ENCODE data around the gene VSIR.

DNA sequence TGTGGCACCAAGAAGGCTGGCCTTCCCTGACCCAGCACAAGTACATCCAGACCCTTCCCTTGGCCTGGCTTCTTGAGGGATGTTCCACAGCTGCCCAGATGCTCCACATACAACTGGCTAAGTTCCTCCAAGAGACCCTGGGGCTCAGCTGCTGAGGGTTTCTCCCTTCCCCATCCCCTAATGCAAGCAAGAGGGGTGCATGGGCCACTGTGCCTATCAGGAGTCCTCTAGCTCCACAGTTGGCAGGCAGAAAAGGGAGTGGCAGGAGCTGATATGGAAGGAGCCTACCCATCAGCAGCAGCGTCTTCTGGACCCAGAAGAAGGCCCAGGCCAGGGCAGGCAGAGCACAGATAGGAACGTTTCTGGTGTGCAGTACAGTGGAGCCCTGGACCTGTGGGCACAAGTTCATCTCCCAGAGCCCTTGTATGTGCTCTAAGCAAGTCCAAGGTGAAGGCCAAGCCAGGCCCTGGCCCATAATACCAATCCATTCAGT is 26.2 kb downstream of the VSIR start:
- TF ChIP-seq, protein P1, sequence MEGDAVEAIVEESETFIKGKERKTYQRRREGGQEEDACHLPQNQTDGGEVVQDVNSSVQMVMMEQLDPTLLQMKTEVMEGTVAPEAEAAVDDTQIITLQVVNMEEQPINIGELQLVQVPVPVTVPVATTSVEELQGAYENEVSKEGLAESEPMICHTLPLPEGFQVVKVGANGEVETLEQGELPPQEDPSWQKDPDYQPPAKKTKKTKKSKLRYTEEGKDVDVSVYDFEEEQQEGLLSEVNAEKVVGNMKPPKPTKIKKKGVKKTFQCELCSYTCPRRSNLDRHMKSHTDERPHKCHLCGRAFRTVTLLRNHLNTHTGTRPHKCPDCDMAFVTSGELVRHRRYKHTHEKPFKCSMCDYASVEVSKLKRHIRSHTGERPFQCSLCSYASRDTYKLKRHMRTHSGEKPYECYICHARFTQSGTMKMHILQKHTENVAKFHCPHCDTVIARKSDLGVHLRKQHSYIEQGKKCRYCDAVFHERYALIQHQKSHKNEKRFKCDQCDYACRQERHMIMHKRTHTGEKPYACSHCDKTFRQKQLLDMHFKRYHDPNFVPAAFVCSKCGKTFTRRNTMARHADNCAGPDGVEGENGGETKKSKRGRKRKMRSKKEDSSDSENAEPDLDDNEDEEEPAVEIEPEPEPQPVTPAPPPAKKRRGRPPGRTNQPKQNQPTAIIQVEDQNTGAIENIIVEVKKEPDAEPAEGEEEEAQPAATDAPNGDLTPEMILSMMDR (IDR thresholded peaks at IDR 0.05), result no peak
- no peak for TF ChIP-seq POLR2A (IDR thresholded peaks at IDR 0.05)
